A549 treated with Mapracorat at 1 μM for 4 hours (cell line): ENCODE results near the gene INSIG2. TPM values are rescaled to one million over a fixed set of nuclear protein-coding genes. Genes with fewer than 3 reads are reported as not detected.

Experiments used
- total RNA-seq: library from RNA; stranded (reverse); fragments of 200-300 nt; extraction: Qiagen RNA extraction; gene quantifications from 5 replicates; pipeline ENCODE4 v1.2.3, GENCODE V29; 2022

INSIG2 gene
- 10.3 to 14.2 TPM (median 11.7 TPM) in 5 replicates for total RNA-seq

DNA sequence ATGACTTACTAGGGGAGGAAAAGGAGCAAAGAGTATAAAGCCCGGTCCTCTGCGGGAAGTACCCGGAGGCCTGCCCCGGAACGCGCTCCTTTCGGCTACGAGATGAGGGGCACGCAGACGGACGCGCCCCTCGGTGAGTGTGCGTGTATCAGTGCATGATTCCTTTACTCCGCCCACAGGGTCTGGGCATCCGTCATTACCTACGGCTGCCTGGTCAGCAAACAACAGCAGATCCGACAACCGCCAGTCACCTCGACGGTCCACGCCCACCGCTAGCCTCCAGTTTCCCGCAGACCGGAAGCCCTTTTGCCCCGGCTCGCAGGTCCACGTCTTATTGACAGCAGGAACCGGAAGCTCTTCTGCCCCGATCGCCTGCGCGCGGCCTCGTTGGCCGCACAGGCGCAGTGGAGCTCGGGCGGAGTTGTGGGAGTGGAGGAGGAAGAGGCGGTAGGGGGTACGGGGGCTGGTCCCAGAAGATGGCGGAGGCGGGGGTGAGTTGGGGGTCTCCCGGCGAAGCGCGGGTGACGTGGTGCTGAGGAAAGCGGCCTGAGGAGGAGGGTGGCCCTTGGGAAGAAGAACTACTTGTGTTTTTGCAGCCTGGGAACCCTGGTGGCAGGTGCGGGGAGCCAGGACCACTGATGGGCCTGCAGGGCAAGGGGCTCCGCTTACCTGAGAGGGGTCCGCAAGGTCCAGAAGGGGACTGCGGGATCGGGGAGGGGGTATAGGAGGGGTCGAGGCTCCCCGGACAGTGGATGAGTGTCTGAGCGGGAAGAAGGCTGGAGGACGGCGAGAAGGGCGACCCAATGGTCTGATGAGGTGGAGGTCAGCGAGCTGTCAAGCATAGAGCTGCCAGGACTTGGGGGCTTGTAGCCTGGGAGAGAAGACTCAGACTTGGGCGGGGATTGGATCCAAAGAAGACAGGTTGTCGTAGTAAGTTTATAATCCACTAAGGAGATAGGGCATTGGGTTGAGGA is at the start of gene INSIG2:
INSIG2 (plus strand) TSS at position 421 of the 974 bp plus-strand sequence. CDS start 8,086 bp downstream, outside the sequence.

Other genes starting within 250 kb of the INSIG2 start
- gene CCDC93, start 74.4 kb upstream of the INSIG2 start, total RNA-seq, result 11.2 to 13.7 TPM (median 12.9 TPM) in 5 replicates